K562 (cell line): Measurements from ENCODE around the gene HES3. TPM values are rescaled to one million over a fixed set of nuclear protein-coding genes. Genes with fewer than 3 reads are reported as not detected.

Source experiments
- ATAC-seq: fragments of 200-7000 bp; cut with Tn5 transposase; 3 replicates; pipeline ENCODE4 v1.9.1; 2020; ENCODE audit warnings: moderate library complexity
- BruUV-seq: library from RNA; stranded (reverse); fragments of 400-500 nt; replicated peaks from 2 replicates; lab custom pipeline; 2021; lab: Mats Ljungman, UMichigan
- CTCF ChIA-PET: fragments of 300-600 bp; formaldehyde crosslinking; extraction: SDS; loops from one replicate; lab custom pipeline; 2021; ENCODE audit warnings: low intra/inter-chr PET ratio; lab: Yijun Ruan, JAX
- POLR2A ChIA-PET: fragments of 300-600, 350-650 bp; sonication (Branson Sonifier 250); formaldehyde crosslinking; extraction: SDS; loops from one replicate; lab custom pipeline; 2021; ENCODE audit warnings: antibody characterized with exemption, inconsistent platforms; lab: Yijun Ruan, JAX
- DNase-seq, 4 experiments: peaks; one replicate each; pipeline versions ENCODE4 v3.0.0 to v3.0.0-alpha.2; 2011 to 2018; ENCODE audit warnings: low spot score in 3 of 4, mixed read lengths in 3 of 4; ENCODE audit errors: extremely low read depth in 1 of 4
- FAIRE-seq: peaks from 2 replicates; lab custom pipeline; 2011; peaks lifted over from hg19 to GRCh38; lab: Jason Lieb, UNC
- H2AFZ ChIP-seq: 2 replicates; pipeline ENCODE4 v1.6.0; 2011; ENCODE audit warnings: low read depth, low read length, control low read depth, inconsistent platforms
- H3K27ac ChIP-seq: fragments of 200-600 bp; 3 replicates; pipeline ENCODE4 v1.8.0; 2011; ENCODE audit warnings: low read depth, mild to moderate bottlenecking, control low read depth, inconsistent platforms, low read length, moderate library complexity, mixed read lengths; ENCODE audit errors: extremely low read depth
- H3K27me3 ChIP-seq, 2 experiments: fragments of 300-600 bp in 1 of 2; 2 replicates in 1 of 2; 3 replicates in 1 of 2; pipeline versions ENCODE4 v1.6.0 to v1.8.0; 2011; ENCODE audit warnings: inconsistent platforms in 2 of 2, low read length in 2 of 2, mild to moderate bottlenecking in 1 of 2, mixed read lengths in 1 of 2, moderate library complexity in 1 of 2; ENCODE audit not compliant: control insufficient read depth in 2 of 2, insufficient read depth in 2 of 2
- H3K36me3 ChIP-seq: fragments of 300-600 bp; 3 replicates; pipeline ENCODE4 v1.8.0; 2011; ENCODE audit warnings: mild to moderate bottlenecking, low read length, inconsistent platforms; ENCODE audit not compliant: control insufficient read depth, insufficient read depth
- H3K4me1 ChIP-seq, 2 experiments: fragments of 200-600 bp in 1 of 2; replicated peaks in 1 of 2; 2 replicates in 1 of 2; 3 replicates in 1 of 2; pipeline versions ENCODE4 v1.5.1 to v1.8.0; 2011; ENCODE audit warnings: inconsistent platforms in 2 of 2, low read length in 2 of 2, mild to moderate bottlenecking in 1 of 2, mixed read lengths in 1 of 2, moderate library complexity in 1 of 2; ENCODE audit not compliant: control insufficient read depth in 2 of 2, insufficient read depth in 2 of 2
- H3K4me2 ChIP-seq: 2 replicates; pipeline ENCODE4 v1.6.1; 2011; ENCODE audit warnings: low read length, control low read depth, inconsistent platforms, mixed read lengths; ENCODE audit not compliant: insufficient read depth
- H3K4me3 ChIP-seq: fragments of 200-600 bp; sonication (generic), shearing (Covaris generic); 2 replicates; pipeline ENCODE4 v1.5.1; 2016; ENCODE audit warnings: control low read depth, inconsistent platforms
- H3K79me2 ChIP-seq: fragments of 200-600 bp; 3 replicates; pipeline ENCODE4 v1.8.0; 2011; ENCODE audit warnings: low read length, inconsistent platforms; ENCODE audit not compliant: control insufficient read depth, insufficient read depth
- H3K9ac ChIP-seq, 2 experiments: 2 replicates each; pipeline versions ENCODE4 v1.6.0 to v1.6.1; 2011; ENCODE audit warnings: low read depth in 2 of 2, low read length in 2 of 2, control low read depth in 1 of 2, inconsistent platforms in 1 of 2, mild to moderate bottlenecking in 1 of 2, mixed read lengths in 1 of 2; ENCODE audit not compliant: insufficient read depth in 1 of 2
- H3K9me1 ChIP-seq: one replicate; pipeline ENCODE4 v1.6.0; 2011; ENCODE audit warnings: inconsistent platforms, mild to moderate bottlenecking, low read length, moderate library complexity; ENCODE audit not compliant: control insufficient read depth, insufficient read depth
- H3K9me3 ChIP-seq: replicated peaks from 2 replicates; pipeline ENCODE4 v1.5.1; 2011; ENCODE audit warnings: low read depth, low read length, inconsistent platforms; ENCODE audit not compliant: control insufficient read depth, insufficient read depth
- H4K20me1 ChIP-seq: replicated peaks from 2 replicates; pipeline ENCODE4 v1.6.1; 2011; ENCODE audit warnings: low read length, inconsistent platforms, mixed read lengths; ENCODE audit not compliant: control insufficient read depth, insufficient read depth
- ARNT ChIP-seq, 2 experiments: fragments of 450-650 bp; IDR thresholded peaks; 2 replicates each; pipeline ENCODE4 v1.6.1; 2016; ENCODE audit warnings: mild to moderate bottlenecking in 1 of 2
- BRCA1 ChIP-seq, 2 experiments: fragments of 450-650 bp in 1 of 2; sonication (generic) in 1 of 2; formaldehyde crosslinking in 1 of 2; IDR thresholded peaks; 2 replicates each; pipeline versions ENCODE4 v1.5.0 to v1.6.1; 2017 to 2020; ENCODE audit warnings: mild to moderate bottlenecking in 1 of 2, missing genetic modification reagents in 1 of 2
- PREB ChIP-seq: sonication (generic); formaldehyde crosslinking; IDR thresholded peaks from 2 replicates; pipeline ENCODE4 v1.8.1; 2023; ENCODE audit warnings: mild to moderate bottlenecking, missing genetic modification reagents
- PRMT5 ChIP-seq: sonication (generic); formaldehyde crosslinking; IDR thresholded peaks from 2 replicates; pipeline ENCODE4 v1.5.0; 2020; ENCODE audit warnings: missing genetic modification reagents
- WGBS: fragments of 100-300 bp; shearing (Covaris generic); methylation state at CpG from one replicate; pipeline ENCODE4 v1.1.6; 2016; ENCODE audit warnings: low coverage, mixed read lengths; ENCODE audit not compliant: insufficient coverage; ENCODE audit errors: missing lambda C conversion rate; 5-methylcytosine and 5-hydroxymethylcytosine counted together
- in situ Hi-C: fragments of 300-500 bp; cut with MboI; formaldehyde crosslinking; loops from 4 replicates; pipeline ENCODE4 v1.15.0; 2018; ENCODE audit warnings: inconsistent platforms, mixed read lengths
- intact Hi-C: fragments of 100-400 bp; cut with micrococcal nuclease; formaldehyde crosslinking; loops from 2 replicates; pipeline ENCODE4 v1.14.2; 2022
- polyA plus RNA-seq, 8 experiments: library from polyadenylated mRNA; depleted of rRNA in 4 of 8; stranded (reverse) in 5 of 8; unstranded in 3 of 8; fragments of >200 nt; fragmentation: Nextera tagmentation in 2 of 8; fragmentation: Illumina TruSeq in 1 of 8; extraction: Ambion mirVana in 2 of 8; extraction: Trizol in 1 of 8; gene quantifications; 2 replicates each; pipeline versions ENCODE4 v1.2.1 to v1.2.3, GENCODE V29; 2011 to 2014; ENCODE audit warnings: inconsistent platforms in 1 of 8, missing spikeins in 1 of 8
- total RNA-seq, 7 experiments: library from RNA; depleted of rRNA in 6 of 7; stranded (reverse); fragments of >200 nt in 6 of 7; fragmentation: Illumina TruSeq in 2 of 7; extraction: Trizol in 2 of 7; gene quantifications; 2 replicates each; pipeline versions ENCODE4 v1.2.1 to v1.2.3, GENCODE V29; 2011 to 2021; ENCODE audit warnings: low replicate concordance in 1 of 7
- TF ChIP-seq, protein P1 (sequence below): fragments of 450-650 bp; IDR thresholded peaks from 2 replicates; pipeline ENCODE4 v1.6.1; 2017; ENCODE audit warnings: antibody characterized with exemption, mild to moderate bottlenecking

Gene HES3
- total and polyA plus RNA-seq, 9 of the 15 experiments (the other 6 are each of a cell fraction or from before 2014, with no cell fraction given), result not detected

DNA sequence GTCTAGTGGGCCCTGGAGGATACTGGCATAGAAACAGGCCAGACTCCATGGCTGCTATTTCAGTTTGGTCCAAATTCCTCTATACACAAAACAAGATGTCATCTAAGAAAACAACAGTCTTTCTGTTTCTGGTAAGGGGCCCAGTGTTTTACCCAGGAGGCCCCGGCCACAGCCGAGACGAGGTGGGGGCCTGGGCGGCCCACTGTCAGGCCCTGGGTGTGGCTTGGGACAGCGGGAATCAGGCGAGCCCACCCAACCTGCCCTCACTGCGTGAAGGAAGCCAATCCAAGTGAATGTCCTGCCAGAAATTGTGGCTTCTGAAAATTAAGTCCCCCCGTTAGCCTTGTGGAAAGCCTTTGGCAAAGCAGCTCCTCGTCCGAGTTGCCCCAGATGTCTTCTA lies 48.1 kb downstream of the HES3 start:
- H2AFZ ChIP-seq, result no peak overlapping the region
- no peak for DNase-seq
- H3K9me1 ChIP-seq, result no peaks in the 10 kb centered on the region
- no peak overlapping the region for H3K9ac ChIP-seq
- ChIA-PET CTCF (interaction anchor here (0.5 kb wide), 1 partner anchor 111 kb away, joined by 3 read pairs; no protein-coding TSS in a partner anchor), POLR2A (interaction anchor here (1.6 kb wide), 1 partner anchor 26 kb away, joined by 3 read pairs; no protein-coding TSS in a partner anchor)
- no peak overlapping the region for H3K4me3 ChIP-seq
- H3K9me3 ChIP-seq, result no peaks in the 10 kb centered on the region
- H3K36me3 ChIP-seq, result peaks cover 11% of the 10 kb centered on the region; the same call in 2 of the 3 replicates
- H4K20me1 ChIP-seq, result peaks cover 17% of the 10 kb centered on the region
- no peaks in the 10 kb centered on the region for H3K79me2 ChIP-seq
- 82% methylated on average over 10 of the region's 10 CpGs for WGBS
- no peak for TF ChIP-seq PRMT5
- TF ChIP-seq BRCA1 (IDR thresholded peaks at IDR 0.05), result no peak
- TF ChIP-seq BRCA1 (CRISPR knock-in tag; IDR thresholded peaks at IDR 0.05), result no peak
- TF ChIP-seq ARNT (IDR thresholded peaks at IDR 0.05), result no peak
- TF ChIP-seq, protein P1, sequence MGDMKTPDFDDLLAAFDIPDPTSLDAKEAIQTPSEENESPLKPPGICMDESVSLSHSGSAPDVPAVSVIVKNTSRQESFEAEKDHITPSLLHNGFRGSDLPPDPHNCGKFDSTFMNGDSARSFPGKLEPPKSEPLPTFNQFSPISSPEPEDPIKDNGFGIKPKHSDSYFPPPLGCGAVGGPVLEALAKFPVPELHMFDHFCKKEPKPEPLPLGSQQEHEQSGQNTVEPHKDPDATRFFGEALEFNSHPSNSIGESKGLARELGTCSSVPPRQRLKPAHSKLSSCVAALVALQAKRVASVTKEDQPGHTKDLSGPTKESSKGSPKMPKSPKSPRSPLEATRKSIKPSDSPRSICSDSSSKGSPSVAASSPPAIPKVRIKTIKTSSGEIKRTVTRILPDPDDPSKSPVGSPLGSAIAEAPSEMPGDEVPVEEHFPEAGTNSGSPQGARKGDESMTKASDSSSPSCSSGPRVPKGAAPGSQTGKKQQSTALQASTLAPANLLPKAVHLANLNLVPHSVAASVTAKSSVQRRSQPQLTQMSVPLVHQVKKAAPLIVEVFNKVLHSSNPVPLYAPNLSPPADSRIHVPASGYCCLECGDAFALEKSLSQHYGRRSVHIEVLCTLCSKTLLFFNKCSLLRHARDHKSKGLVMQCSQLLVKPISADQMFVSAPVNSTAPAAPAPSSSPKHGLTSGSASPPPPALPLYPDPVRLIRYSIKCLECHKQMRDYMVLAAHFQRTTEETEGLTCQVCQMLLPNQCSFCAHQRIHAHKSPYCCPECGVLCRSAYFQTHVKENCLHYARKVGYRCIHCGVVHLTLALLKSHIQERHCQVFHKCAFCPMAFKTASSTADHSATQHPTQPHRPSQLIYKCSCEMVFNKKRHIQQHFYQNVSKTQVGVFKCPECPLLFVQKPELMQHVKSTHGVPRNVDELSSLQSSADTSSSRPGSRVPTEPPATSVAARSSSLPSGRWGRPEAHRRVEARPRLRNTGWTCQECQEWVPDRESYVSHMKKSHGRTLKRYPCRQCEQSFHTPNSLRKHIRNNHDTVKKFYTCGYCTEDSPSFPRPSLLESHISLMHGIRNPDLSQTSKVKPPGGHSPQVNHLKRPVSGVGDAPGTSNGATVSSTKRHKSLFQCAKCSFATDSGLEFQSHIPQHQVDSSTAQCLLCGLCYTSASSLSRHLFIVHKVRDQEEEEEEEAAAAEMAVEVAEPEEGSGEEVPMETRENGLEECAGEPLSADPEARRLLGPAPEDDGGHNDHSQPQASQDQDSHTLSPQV, result no peak
- no peak for TF ChIP-seq PREB (CRISPR knock-in tag)
- no TSS peak for BruUV-seq
- intact Hi-C loops (no loop called here), in situ Hi-C loops (no loop called here)
- no peak for FAIRE-seq
- no peak for ATAC-seq
- H3K4me2 ChIP-seq, result no peak overlapping the region
- H3K27ac ChIP-seq, result no peak overlapping the region
- no peaks in the 10 kb centered on the region for H3K27me3 ChIP-seq
- H3K4me1 ChIP-seq, result peaks cover 0 to 8% of the 10 kb centered on the region in 2 experiments; a peak in 1 of 5 replicates
